Measurements from ENCODE around the gene TTC13.

- TF ChIP-seq CTCF (IDR thresholded peaks at IDR 0.05), result no peak
- TF ChIP-seq POLR2A (IDR thresholded peaks at IDR 0.05), result no peak
- no peak for TF ChIP-seq POLR2AphosphoS5 (IDR thresholded peaks at IDR 0.05)
Observed at GRCh38 chr1:230987448-230987847, 8.8 kb upstream of the TTC13 start.

Data from breast epithelium (tissue), 3 donors.